ENCODE results near the gene HDAC10.
A peak's percentile ranks its signal among the peaks of the same experiment; 100 is the strongest.

The HDAC10 gene

DNA sequence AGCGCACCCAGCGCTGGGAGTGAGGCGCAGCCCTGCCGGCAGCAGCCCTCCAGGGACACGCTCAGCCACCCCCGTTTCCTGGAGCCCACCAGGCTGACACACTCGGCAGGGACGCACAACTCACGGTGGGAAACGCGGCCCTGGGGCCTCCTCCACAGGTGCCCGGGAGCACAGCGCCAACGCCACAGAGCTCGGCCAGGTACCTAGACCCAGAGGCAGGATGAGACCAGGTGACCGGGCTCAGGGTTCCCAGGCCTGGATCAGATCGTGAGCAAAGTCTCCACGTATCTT lies 24.2 kb downstream of the HDAC10 start:
- Mint-ChIP-seq H3K9me3 (no peaks in the 10 kb centered on the region), H3K27me3 (no peaks in the 10 kb centered on the region), H3K4me1 (peaks cover 9% of the 10 kb centered on the region), H3K36me3 (peaks cover 59% of the 10 kb centered on the region), H3K4me3 (no peak overlapping the region), H3K27ac (no peak overlapping the region)
- ATAC-seq: no peak

DNA sequence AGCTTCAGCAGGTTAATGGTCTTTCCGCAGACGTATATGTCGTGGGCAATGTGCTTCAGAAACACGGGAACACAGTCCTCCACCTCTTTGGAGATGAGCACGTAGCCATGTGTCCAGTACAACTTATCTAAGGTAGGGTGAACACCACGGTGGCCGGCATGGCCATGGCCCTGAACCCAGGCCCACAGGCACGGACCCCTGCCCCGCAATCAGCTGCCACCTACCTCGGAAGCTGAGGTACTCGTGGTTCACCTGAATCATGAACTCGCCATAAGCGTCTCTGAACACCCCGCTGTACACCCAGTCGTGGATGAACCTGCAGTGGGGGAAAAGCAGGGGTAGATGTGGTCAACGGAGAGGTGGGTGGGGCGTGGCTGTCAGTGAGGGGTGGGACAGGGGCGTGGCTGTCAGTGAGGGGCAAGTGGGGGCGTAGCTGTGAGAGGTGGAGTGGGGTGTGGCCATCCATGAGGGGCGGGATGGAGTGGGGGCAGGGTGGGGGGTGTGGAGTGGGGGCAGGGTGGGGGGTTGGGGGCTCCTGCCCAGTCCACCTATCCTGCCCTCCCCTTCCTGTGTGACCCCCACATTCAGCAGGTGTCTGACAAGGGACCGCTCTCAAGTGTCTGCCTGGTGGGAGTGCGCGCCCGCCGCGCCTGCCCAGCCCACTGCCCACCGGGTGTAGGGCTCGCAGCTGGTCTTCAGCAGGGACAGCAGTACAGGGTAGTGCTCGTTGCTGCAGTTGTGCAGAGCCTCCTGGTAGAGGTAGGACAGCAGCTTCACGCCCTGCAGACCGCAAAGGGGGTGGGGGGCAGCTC lies 24.8 kb downstream of the HDAC10 start:
- Mint-ChIP-seq H3K27ac (no peak overlapping the region), H3K4me1 (peaks cover 9% of the 10 kb centered on the region), H3K27me3 (no peaks in the 10 kb centered on the region), H3K9me3 (no peaks in the 10 kb centered on the region), H3K4me3 (no peak overlapping the region), H3K36me3 (peaks cover 55% of the 10 kb centered on the region)
- peak; percentile 46 for ATAC-seq

- no peak for ATAC-seq
- no peaks in the 10 kb centered on the region for H3K9me3 Mint-ChIP-seq
- H3K4me3 Mint-ChIP-seq: no peak overlapping the region
- H3K27ac Mint-ChIP-seq: no peak overlapping the region
- no peaks in the 10 kb centered on the region for H3K27me3 Mint-ChIP-seq
- peaks cover 61% of the 10 kb centered on the region for H3K36me3 Mint-ChIP-seq
- peaks cover 9% of the 10 kb centered on the region for H3K4me1 Mint-ChIP-seq
These were observed 25.7 kb downstream of the HDAC10 start for GRCh38 chr22:50225200-50225969.

DNA sequence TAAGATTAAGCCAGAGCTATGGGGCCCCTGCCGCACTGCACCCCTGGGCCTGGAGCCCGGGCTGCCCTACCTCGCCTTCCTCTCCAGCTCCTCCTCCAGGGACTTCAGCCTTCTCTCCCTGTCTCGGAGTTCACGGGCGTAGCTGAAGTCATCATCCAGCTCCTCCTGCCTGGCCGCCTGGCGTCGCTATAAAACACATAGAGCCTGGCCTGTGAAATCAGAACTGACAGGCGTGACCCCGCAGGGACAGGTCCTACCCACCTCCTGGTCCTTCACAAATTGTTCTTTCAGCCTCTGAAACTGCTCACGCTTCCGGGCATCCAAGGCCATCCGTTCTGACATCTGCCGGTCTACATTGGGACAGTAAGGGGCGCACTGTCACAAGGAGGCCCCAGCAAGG lies 27.0 kb downstream of the HDAC10 start:
- no peaks in the 10 kb centered on the region for H3K27me3 Mint-ChIP-seq

GRCh38 chr22:50222508-50222907 lies 28.6 kb downstream of the HDAC10 start:
- no peak for ATAC-seq
- Mint-ChIP-seq H3K27me3 (no peaks in the 10 kb centered on the region), H3K4me3 (no peak overlapping the region), H3K36me3 (peaks cover 66% of the 10 kb centered on the region), H3K27ac (no peak overlapping the region), H3K4me1 (no peaks in the 10 kb centered on the region), H3K9me3 (no peaks in the 10 kb centered on the region)

More for the DNA sequence above, 27.0 kb downstream of the HDAC10 start:
- Mint-ChIP-seq H3K4me1 (peaks cover 8% of the 10 kb centered on the region), H3K27ac (no peak overlapping the region), H3K36me3 (peaks cover 62% of the 10 kb centered on the region), H3K4me3 (no peak overlapping the region), H3K9me3 (no peaks in the 10 kb centered on the region)
- ATAC-seq: no peak

GRCh38 chr22:50221410-50222300 lies 29.4 kb downstream of the HDAC10 start:
- Mint-ChIP-seq H3K27me3 (no peaks in the 10 kb centered on the region), H3K4me3 (no peak overlapping the region), H3K36me3 (peaks cover 64% of the 10 kb centered on the region), H3K27ac (no peak overlapping the region), H3K4me1 (no peaks in the 10 kb centered on the region), H3K9me3 (no peaks in the 10 kb centered on the region)
- ATAC-seq: no peak

- H3K27ac Mint-ChIP-seq: no peak overlapping the region
- H3K4me1 Mint-ChIP-seq: no peaks in the 10 kb centered on the region
- no peaks in the 10 kb centered on the region for H3K27me3 Mint-ChIP-seq
- no peaks in the 10 kb centered on the region for H3K9me3 Mint-ChIP-seq
- H3K36me3 Mint-ChIP-seq: peaks cover 68% of the 10 kb centered on the region
- ATAC-seq: no peak
- no peak overlapping the region for H3K4me3 Mint-ChIP-seq
These were observed 30.3 kb downstream of the HDAC10 start for GRCh38 chr22:50220603-50221409.

- ATAC-seq: no peak
- no peaks in the 10 kb centered on the region for H3K9me3 Mint-ChIP-seq
- H3K27ac Mint-ChIP-seq: no peak overlapping the region
- no peak overlapping the region for H3K4me3 Mint-ChIP-seq
- peaks cover 3% of the 10 kb centered on the region for H3K4me1 Mint-ChIP-seq
- no peaks in the 10 kb centered on the region for H3K27me3 Mint-ChIP-seq
- peaks cover 70% of the 10 kb centered on the region for H3K36me3 Mint-ChIP-seq
These were observed 31.1 kb downstream of the HDAC10 start for GRCh38 chr22:50219800-50220602.

GRCh38 chr22:50218996-50219727 lies 31.9 kb downstream of the HDAC10 start:
- H3K4me3 Mint-ChIP-seq: no peak overlapping the region
- H3K9me3 Mint-ChIP-seq: no peaks in the 10 kb centered on the region
- H3K27me3 Mint-ChIP-seq: no peaks in the 10 kb centered on the region
- peak; percentile 39 for ATAC-seq
- H3K4me1 Mint-ChIP-seq: peaks cover 7% of the 10 kb centered on the region
- no peak overlapping the region for H3K27ac Mint-ChIP-seq
- H3K36me3 Mint-ChIP-seq: peaks cover 72% of the 10 kb centered on the region

GRCh38 chr22:50218153-50218995 lies 32.7 kb downstream of the HDAC10 start:
- Mint-ChIP-seq H3K27ac (no peak overlapping the region), H3K4me1 (peaks cover 12% of the 10 kb centered on the region), H3K4me3 (no peak overlapping the region), H3K9me3 (no peaks in the 10 kb centered on the region), H3K36me3 (peaks cover 72% of the 10 kb centered on the region), H3K27me3 (no peaks in the 10 kb centered on the region)
- ATAC-seq: no peak

DNA sequence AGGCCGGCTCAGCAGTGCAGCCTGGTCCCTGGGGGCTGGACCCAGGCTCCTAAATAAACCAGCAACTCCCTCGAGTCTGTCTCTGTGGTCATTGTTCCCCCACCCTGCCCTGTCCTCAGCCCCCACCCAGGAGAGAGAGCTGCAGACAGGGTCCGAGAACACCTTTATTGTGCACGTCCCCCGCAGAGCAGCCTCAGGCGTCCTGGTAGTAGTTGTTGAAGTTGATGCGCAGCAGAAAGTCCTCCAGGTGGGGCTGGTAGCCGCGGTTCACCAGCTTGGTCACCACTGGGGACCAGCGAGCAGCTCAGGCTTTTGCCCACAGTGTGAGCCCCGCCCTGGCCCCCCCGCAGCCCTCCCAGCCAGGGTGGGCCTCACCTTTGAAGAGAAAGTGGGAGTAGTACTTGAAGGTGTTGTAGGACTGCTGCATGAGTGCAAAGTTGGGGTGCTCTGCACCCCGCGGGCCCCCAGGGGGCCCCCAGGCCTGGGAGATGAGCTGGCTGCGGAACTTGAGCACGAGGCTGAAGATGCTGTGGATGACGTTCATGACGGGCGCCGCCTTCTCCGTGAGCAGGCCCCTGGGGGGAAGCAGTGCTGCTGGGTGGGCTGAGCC lies 33.4 kb downstream of the HDAC10 start:
- no peak for ATAC-seq
- Mint-ChIP-seq H3K4me1 (peaks cover 19% of the 10 kb centered on the region), H3K27ac (no peak overlapping the region)

DNA sequence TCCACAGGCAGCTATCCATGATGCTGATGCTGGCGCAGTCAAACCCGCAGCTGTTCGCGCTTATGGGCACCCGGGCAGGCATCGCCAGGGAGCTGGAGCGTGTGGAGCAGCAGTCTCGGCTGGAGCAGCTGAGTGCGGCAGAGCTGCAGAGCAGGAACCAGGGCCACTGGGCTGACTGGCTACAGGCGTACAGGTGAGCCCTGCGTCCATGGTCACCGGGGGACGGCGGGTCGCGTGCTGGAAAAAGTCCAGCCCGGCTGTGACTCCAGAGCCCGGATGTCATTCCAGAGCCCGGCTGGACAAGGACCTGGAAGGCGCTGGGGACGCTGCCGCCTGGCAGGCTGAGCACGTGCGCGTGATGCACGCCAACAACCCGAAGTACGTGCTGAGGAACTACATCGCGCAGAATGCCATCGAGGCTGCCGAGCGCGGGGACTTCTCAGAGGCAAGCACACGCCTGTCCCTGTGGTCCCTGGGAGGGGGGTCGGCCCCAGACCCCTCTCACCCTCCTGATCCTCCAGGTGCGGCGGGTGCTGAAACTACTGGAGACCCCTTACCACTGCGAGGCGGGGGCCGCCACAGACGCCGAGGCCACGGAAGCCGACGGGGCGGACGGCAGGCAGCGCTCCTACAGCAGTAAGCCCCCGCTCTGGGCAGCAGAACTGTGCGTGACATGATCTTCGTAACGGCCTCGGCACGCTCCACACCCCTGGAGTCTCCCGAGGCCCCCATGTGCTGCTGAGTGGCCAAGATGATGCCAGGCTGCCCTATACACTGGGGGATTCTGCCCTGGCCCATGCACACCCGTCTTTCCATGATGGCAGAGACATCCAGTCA lies 34.2 kb downstream of the HDAC10 start:
- H3K4me1 Mint-ChIP-seq: peaks cover 19% of the 10 kb centered on the region
- peaks cover 76% of the 10 kb centered on the region for H3K36me3 Mint-ChIP-seq
- no peaks in the 10 kb centered on the region for H3K9me3 Mint-ChIP-seq
- H3K27ac Mint-ChIP-seq: no peak overlapping the region
- H3K4me3 Mint-ChIP-seq: no peak overlapping the region
- ATAC-seq: no peak
- no peaks in the 10 kb centered on the region for H3K27me3 Mint-ChIP-seq

More for the DNA sequence above, 33.4 kb downstream of the HDAC10 start:
- H3K9me3 Mint-ChIP-seq: no peaks in the 10 kb centered on the region
- H3K27me3 Mint-ChIP-seq: no peaks in the 10 kb centered on the region
- H3K4me3 Mint-ChIP-seq: no peak overlapping the region
- peaks cover 72% of the 10 kb centered on the region for H3K36me3 Mint-ChIP-seq

All from stimulated activated memory B cell treated with anti-CD40 and anti-IgM and Interleukin-4, amounts not matched to agents 10 μg/mL and 1 μg/mL and 100 μg/mL, for 72 hours (primary cell).